ENCODE data around the gene SLC22A14.

The SLC22A14 gene

DNA sequence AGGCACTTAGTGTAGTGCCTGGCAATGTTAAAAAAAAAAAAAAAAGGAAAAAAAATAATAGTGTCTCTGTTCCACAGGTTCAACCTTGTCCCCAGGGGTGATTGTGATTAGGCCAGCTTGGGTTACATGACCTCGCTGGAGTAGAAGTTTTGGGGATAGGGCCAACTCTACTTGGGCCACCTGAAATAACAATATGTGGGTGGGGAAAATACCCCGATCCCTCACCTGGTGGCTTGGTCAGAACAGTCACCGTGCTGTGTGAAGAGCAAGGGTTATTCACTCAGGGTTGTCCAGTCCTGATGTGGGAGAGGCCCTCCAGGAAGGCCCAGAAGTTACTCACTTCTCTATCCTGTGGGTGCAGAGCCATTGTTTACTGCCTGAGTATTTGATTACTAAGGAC lies 84.0 kb downstream of the SLC22A14 start:
- Histone ChIP-seq H3K27me3 (ENCODE audit: insufficient read depth, poor library complexity, severe bottlenecking) (no peaks in the 10 kb centered on the region), H3K27ac (replicated peaks) (no peak overlapping the region), H3K4me3 (replicated peaks; ENCODE audit: insufficient read depth, low read length) (no peak overlapping the region)
- no peak for TF ChIP-seq POLR2AphosphoS5 (IDR thresholded peaks at IDR 0.05; ENCODE audit: low read depth)
- TF ChIP-seq, protein P1, sequence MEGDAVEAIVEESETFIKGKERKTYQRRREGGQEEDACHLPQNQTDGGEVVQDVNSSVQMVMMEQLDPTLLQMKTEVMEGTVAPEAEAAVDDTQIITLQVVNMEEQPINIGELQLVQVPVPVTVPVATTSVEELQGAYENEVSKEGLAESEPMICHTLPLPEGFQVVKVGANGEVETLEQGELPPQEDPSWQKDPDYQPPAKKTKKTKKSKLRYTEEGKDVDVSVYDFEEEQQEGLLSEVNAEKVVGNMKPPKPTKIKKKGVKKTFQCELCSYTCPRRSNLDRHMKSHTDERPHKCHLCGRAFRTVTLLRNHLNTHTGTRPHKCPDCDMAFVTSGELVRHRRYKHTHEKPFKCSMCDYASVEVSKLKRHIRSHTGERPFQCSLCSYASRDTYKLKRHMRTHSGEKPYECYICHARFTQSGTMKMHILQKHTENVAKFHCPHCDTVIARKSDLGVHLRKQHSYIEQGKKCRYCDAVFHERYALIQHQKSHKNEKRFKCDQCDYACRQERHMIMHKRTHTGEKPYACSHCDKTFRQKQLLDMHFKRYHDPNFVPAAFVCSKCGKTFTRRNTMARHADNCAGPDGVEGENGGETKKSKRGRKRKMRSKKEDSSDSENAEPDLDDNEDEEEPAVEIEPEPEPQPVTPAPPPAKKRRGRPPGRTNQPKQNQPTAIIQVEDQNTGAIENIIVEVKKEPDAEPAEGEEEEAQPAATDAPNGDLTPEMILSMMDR (IDR thresholded peaks at IDR 0.05; ENCODE audit: insufficient read depth, low read length): no peak
- TF ChIP-seq GABPA (IDR thresholded peaks at IDR 0.05; ENCODE audit: low read depth): no peak
- no peak for TF ChIP-seq SPI1 (IDR thresholded peaks at IDR 0.05; ENCODE audit: borderline replicate concordance, low read depth)
- TF ChIP-seq, protein P2, sequence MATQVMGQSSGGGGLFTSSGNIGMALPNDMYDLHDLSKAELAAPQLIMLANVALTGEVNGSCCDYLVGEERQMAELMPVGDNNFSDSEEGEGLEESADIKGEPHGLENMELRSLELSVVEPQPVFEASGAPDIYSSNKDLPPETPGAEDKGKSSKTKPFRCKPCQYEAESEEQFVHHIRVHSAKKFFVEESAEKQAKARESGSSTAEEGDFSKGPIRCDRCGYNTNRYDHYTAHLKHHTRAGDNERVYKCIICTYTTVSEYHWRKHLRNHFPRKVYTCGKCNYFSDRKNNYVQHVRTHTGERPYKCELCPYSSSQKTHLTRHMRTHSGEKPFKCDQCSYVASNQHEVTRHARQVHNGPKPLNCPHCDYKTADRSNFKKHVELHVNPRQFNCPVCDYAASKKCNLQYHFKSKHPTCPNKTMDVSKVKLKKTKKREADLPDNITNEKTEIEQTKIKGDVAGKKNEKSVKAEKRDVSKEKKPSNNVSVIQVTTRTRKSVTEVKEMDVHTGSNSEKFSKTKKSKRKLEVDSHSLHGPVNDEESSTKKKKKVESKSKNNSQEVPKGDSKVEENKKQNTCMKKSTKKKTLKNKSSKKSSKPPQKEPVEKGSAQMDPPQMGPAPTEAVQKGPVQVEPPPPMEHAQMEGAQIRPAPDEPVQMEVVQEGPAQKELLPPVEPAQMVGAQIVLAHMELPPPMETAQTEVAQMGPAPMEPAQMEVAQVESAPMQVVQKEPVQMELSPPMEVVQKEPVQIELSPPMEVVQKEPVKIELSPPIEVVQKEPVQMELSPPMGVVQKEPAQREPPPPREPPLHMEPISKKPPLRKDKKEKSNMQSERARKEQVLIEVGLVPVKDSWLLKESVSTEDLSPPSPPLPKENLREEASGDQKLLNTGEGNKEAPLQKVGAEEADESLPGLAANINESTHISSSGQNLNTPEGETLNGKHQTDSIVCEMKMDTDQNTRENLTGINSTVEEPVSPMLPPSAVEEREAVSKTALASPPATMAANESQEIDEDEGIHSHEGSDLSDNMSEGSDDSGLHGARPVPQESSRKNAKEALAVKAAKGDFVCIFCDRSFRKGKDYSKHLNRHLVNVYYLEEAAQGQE (IDR thresholded peaks at IDR 0.05; ENCODE audit: insufficient replicate concordance, low read depth): no peak
- DNase-seq (ENCODE audit: low read depth in 1 of 2, low spot score in 1 of 2): no peak

DNA sequence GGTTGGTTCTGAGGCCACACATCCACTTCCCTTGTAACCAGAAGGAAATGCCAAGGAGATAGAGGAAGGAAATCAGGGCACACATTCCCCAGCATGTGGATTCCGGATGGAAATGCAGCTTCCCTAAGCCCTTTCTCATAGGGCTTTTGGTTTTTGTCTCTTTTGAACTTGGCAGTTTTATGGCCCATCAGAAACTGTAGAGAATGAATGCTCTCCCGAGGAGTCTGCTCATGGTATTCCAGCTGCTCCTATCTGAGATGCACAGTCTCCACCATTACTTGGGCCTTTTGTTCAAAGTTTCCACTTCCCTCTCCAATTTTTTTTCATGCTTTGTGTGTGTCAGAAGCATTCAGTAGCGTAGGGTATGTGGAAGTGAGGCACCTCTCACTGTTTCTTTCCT lies 85.7 kb downstream of the SLC22A14 start:
- TF ChIP-seq POLR2AphosphoS5 (IDR thresholded peaks at IDR 0.05; ENCODE audit: low read depth): no peak
- no peak for TF ChIP-seq GABPA (IDR thresholded peaks at IDR 0.05; ENCODE audit: low read depth)
- no peak for TF ChIP-seq SPI1 (IDR thresholded peaks at IDR 0.05; ENCODE audit: borderline replicate concordance, low read depth)
- TF ChIP-seq, protein P2 (IDR thresholded peaks at IDR 0.05; ENCODE audit: insufficient replicate concordance, low read depth): no peak
- TF ChIP-seq, protein P1 (IDR thresholded peaks at IDR 0.05; ENCODE audit: insufficient read depth, low read length): no peak
- no peaks in the 10 kb centered on the region for H3K27me3 ChIP-seq (ENCODE audit: insufficient read depth, poor library complexity, severe bottlenecking)
- H3K4me3 ChIP-seq (replicated peaks; ENCODE audit: insufficient read depth, low read length): no peak overlapping the region
- H3K27ac ChIP-seq (replicated peaks): no peak overlapping the region
- no peak for DNase-seq (ENCODE audit: low read depth in 1 of 2, low spot score in 1 of 2)
